ENCODE data around the gene KIT.

Gene KIT

DNA sequence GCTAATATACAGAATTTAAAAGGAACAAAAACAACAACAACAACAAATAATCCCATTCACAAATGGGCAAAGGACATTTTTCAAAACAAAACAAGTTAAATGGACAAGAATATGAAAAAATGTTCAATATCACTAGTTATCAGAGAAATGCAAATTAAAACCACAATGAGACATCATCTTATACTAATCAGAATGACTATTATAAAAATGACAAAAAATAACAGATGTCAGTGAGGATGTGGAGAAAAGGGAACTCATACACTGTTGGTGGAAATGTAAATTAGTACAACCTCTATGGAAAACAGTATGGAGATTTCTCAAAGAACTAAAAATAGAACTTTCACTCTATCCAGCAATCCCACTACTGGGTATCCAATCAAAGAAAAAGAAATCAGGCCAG, 92.6 kb downstream of the KIT start:
- DNase-seq, result no peak

- no peak for DNase-seq
Measured at GRCh38 chr4:54754394-54754793, 96.6 kb downstream of the KIT start.

DNA sequence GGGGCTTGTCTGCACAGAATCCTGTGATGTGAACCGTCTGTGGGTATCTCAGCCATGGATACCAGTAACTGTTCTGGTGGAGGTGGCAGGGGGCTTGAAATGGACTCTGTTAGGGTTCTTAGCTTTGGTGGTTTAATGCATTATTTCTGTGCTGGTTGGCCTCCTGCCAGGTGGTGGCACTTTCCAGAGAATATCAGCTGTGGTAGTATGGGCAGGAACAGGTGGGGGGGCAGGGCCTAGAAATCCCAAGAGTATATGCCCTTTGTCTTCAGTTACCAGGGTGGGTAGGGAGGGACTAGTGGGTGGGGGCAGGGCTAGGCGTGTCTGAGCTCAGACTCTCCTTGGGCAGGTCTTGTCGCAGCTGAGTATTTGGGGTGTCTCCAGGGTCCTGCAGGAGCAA, 106.7 kb downstream of the KIT start:
- no peak for DNase-seq

GRCh38 chr4:54767376-54767775, 109.6 kb downstream of the KIT start:
- no peak for DNase-seq

- no peak for DNase-seq
Measured at GRCh38 chr4:54773022-54773421, 115.3 kb downstream of the KIT start.

- DNase-seq, result no peak
Measured at GRCh38 chr4:54779036-54779435, 121.3 kb downstream of the KIT start.

DNA sequence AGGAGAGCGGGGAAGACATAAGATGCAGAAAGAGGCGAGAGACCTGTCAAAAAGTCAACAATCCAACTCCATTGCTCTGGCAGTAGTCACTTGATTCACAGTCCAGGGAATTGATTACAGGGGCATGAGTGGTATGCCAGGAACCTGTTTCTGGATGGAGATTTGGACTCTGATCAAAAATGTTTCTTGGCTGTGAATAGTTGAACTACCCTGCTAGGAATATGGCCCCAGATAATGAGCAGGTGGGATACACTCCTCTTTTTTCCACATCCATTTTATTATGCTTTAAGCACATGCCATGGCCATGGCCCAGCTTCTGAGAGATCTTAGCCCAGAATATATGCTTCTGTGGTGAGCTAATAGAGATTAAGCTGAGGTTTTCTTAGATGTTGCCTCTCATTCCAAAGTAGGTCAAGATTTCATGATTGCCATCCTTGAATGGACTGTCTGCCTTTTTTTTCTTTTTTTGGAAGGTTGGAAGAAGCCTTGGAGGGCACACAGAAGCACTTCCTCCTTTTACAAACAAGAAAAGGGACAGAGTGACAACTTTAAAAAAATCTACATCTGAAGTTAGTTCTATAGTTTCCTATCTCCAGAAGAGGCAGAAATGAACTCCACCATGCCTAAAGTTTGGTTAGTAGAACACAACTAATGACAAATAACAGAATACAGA, 121.9 kb downstream of the KIT start:
- no peak for DNase-seq

DNA sequence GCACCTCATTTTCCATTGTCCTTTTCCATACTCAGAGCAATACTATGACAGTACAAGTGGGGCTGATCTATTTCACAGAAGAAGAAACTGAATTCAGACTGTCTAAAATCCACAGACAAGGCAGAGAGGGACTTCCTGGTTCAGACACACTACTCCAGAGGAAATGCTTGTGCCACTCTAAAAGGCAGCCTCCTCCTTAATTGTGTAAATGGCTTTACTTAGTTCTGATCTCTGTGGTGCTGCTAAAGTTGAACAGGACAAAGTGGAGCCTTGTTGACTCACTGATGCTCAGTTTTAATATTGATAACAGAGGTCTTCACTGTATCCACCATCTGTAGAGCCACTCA, 122.4 kb downstream of the KIT start:
- DNase-seq, result no peak

DNA sequence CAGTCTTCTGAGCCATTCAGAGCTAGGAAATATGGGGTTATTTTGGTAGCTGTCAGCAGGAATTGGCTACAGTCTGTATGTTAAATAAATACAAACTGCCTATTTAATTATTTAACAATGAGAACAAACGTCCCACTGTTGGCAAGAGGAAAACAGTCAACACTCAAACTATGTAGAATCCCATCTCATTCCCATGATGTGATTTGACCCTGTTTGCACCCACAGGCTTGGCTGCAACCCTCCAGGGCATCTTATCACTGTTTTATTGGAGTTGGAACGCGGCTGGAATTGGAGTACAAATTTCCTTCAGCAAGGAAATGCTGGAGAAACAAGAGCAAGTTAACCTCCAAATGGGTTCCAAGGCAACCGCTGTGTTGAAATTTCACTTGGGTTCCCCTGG, 124.0 kb downstream of the KIT start:
- no peak for DNase-seq

- DNase-seq, result no peak
Measured at GRCh38 chr4:54783402-54784110, 125.8 kb downstream of the KIT start.

DNA sequence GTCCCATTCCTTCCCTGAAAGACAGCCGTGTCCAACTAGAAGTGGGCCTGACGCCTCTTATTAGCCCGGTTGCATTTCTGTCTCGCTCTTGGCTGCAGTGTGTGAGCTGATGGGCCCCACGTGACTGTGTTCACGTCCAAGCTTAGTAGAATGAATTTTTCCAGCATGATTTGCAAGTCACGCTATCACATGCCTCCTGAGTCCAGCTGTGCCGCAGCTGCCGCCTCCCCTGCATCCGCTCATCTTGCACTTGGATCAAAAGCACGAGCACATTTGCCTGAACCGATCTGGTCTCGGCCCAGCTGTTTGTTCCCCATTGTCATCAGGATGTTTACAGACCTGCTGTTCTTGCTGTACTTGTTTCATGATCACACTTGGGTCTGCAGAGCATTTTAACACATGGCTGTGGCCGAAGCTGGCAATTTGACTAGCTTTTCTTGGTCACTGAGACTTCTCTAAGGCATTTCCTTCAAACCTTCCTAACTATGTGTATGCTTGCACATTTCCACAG, 126.5 kb downstream of the KIT start:
- no peak for DNase-seq

Measured in activated CD8-positive, alpha-beta memory T cell treated with anti-CD3 and anti-CD28 coated beads for 24 hours (primary cell).